Caki2 (cell line): ENCODE measurements around the gene POLR2E. TPM values are rescaled to one million over a fixed set of nuclear protein-coding genes. Genes with fewer than 3 reads are reported as not detected.

Experiments used
- DNase-seq: peaks from one replicate; pipeline ENCODE4 v3.0.0-alpha.2; 2015; ENCODE audit warnings: low read depth
- in situ Hi-C: cut with HindIII; loops from 2 replicates; pipeline ENCODE4 v1.10.0; 2016; ENCODE audit warnings: low sequenced_read_pairs, low pct_unique_long_range_greater_than_20kb, mixed read lengths
- total RNA-seq: library from RNA; depleted of rRNA; stranded (reverse); fragments of >200 nt; shearing (Covaris generic); gene quantifications from 2 replicates; pipeline ENCODE4 v1.2.3, GENCODE V29; 2014; ENCODE audit warnings: low replicate concordance; rRNA removed

POLR2E gene
- 119 and 180 TPM in 2 replicates for total RNA-seq

GRCh38 chr19:1094978-1095701, at the start of gene POLR2E:
Gene POLR2E (minus strand): TSS chr19:1095375. CDS start chr19:1095315, 60 bp downstream.
- in situ Hi-C loops, result no loop called here
- peak; percentile 88 for DNase-seq

GRCh38 chr19:1144741-1145140, 49.6 kb upstream of the POLR2E start:
- in situ Hi-C loops, result no loop called here
- no peak for DNase-seq

GRCh38 chr19:1143828-1144399, 48.7 kb upstream of the POLR2E start:
- in situ Hi-C loops, result no loop called here
- DNase-seq, result no peak

- no peak for DNase-seq
- in situ Hi-C loops, result no loop called here
These were observed 46.8 kb upstream of the POLR2E start for GRCh38 chr19:1141944-1142343.

- in situ Hi-C loops, result no loop called here
- no peak for DNase-seq
These were observed 45.3 kb upstream of the POLR2E start for GRCh38 chr19:1140272-1141027.

- in situ Hi-C loops, result no loop called here
- DNase-seq, result no peak
These were observed 44.0 kb upstream of the POLR2E start for GRCh38 chr19:1139126-1139525.

GRCh38 chr19:1138121-1138520, 42.9 kb upstream of the POLR2E start:
- no peak for DNase-seq
- in situ Hi-C loops, result no loop called here

- DNase-seq, result no peak
- in situ Hi-C loops, result no loop called here
These were observed 41.6 kb upstream of the POLR2E start for GRCh38 chr19:1136621-1137317.

- in situ Hi-C loops, result no loop called here
- no peak for DNase-seq
These were observed 41.0 kb upstream of the POLR2E start for GRCh38 chr19:1136201-1136600.

GRCh38 chr19:1135454-1135853, 40.3 kb upstream of the POLR2E start:
- in situ Hi-C loops, result no loop called here

GRCh38 chr19:1134431-1134830, 39.3 kb upstream of the POLR2E start:
- no peak for DNase-seq
- in situ Hi-C loops, result no loop called here

More at GRCh38 chr19:1135454-1135853, 40.3 kb upstream of the POLR2E start:
- no peak for DNase-seq

GRCh38 chr19:1133471-1133929, 38.3 kb upstream of the POLR2E start:
- no peak for DNase-seq
- in situ Hi-C loops, result no loop called here

- in situ Hi-C loops, result no loop called here
- DNase-seq, result no peak
These were observed 37.6 kb upstream of the POLR2E start for GRCh38 chr19:1132552-1133383.

- DNase-seq, result no peak
- in situ Hi-C loops, result no loop called here
These were observed 36.8 kb upstream of the POLR2E start for GRCh38 chr19:1131718-1132551.

- DNase-seq, result no peak
- in situ Hi-C loops, result no loop called here
These were observed 35.9 kb upstream of the POLR2E start for GRCh38 chr19:1130771-1131717.

- DNase-seq, result no peak
- in situ Hi-C loops, result no loop called here
These were observed 34.4 kb upstream of the POLR2E start for GRCh38 chr19:1129535-1129934.
